ENCODE measurements around the gene SLC4A1AP. TPM values are rescaled to one million over a fixed set of nuclear protein-coding genes. Genes with fewer than 3 reads are reported as not detected.

Gene SLC4A1AP
- total RNA-seq, 1 experiment from 2014 or later = 19.8 TPM

DNA sequence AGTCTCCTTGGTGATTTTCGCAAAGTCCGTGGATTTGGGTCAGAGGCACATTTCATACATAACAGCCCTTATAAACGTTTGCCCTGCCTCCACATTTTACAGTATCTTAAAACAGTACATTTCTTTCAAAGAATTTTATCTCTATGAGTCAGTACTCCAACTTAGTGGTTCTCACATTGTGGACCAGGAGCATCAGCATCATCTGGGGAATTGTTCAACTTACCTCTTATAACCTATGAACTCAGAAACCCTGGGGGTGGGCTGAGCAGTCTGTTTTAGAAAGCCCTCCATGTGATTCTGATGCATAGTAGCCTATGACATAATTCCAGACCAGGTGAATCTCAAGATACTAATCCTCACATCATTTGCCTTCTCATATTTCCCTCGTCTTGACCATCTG lies 12.6 kb upstream of the SLC4A1AP start:
- RAD21 ChIA-PET (ENCODE audit: low non-redundant PET in 1 of 2, low total read pairs in 2 of 2, uncharacterized antibody in 2 of 2, unreplicated experiment in 2 of 2) = no interaction called here
- intact Hi-C loops (cut with micrococcal nuclease) = no loop called here
- CTCF ChIA-PET = no interaction called here
- no peak for TF ChIP-seq CEBPB (IDR thresholded peaks at IDR 0.05; ENCODE audit: low read depth)
- no peak for TF ChIP-seq TCF7L2 (IDR thresholded peaks at IDR 0.05; ENCODE audit: borderline replicate concordance, extremely low read depth, insufficient read depth, insufficient read length)
- no peak for TF ChIP-seq CBX3 (IDR thresholded peaks at IDR 0.05; ENCODE audit: low read depth)
- TF ChIP-seq, protein P1, sequence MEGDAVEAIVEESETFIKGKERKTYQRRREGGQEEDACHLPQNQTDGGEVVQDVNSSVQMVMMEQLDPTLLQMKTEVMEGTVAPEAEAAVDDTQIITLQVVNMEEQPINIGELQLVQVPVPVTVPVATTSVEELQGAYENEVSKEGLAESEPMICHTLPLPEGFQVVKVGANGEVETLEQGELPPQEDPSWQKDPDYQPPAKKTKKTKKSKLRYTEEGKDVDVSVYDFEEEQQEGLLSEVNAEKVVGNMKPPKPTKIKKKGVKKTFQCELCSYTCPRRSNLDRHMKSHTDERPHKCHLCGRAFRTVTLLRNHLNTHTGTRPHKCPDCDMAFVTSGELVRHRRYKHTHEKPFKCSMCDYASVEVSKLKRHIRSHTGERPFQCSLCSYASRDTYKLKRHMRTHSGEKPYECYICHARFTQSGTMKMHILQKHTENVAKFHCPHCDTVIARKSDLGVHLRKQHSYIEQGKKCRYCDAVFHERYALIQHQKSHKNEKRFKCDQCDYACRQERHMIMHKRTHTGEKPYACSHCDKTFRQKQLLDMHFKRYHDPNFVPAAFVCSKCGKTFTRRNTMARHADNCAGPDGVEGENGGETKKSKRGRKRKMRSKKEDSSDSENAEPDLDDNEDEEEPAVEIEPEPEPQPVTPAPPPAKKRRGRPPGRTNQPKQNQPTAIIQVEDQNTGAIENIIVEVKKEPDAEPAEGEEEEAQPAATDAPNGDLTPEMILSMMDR (IDR thresholded peaks at IDR 0.05 in 2 of 3, conservative IDR thresholded peaks at IDR 0.05 in 1 of 3; ENCODE audit: borderline replicate concordance in 1 of 3, insufficient read depth in 1 of 3, low read depth in 2 of 3, low read length in 2 of 3) = no peak
- no peak for TF ChIP-seq SIN3A (IDR thresholded peaks at IDR 0.05; ENCODE audit: low read depth)
- no peak for TF ChIP-seq YY1 (IDR thresholded peaks at IDR 0.05; ENCODE audit: extremely low read depth, insufficient replicate concordance, low read depth, low read length)
- no peak for TF ChIP-seq ZNF274 (IDR thresholded peaks at IDR 0.05; ENCODE audit: low read depth, low read length)
- no peak overlapping the region for H3K4me3 ChIP-seq (replicated peaks in 1 of 2; ENCODE audit: low read depth in 1 of 2, low read length in 2 of 2)
- no peak overlapping the region for H3K4me2 ChIP-seq (ENCODE audit: low read length)
- POLR2A ChIA-PET = no interaction called here
- H3K27me3 ChIP-seq (ENCODE audit: insufficient read depth, low read length) = no peaks in the 10 kb centered on the region
- H3K4me1 ChIP-seq (ENCODE audit: control insufficient read depth in 1 of 2, insufficient read depth in 2 of 2, low read length in 2 of 2) = peaks cover 0 to 8% of the 10 kb centered on the region in 2 experiments; a peak in 1 of 4 replicates
- H3K36me3 ChIP-seq (ENCODE audit: control insufficient read depth in 1 of 2, insufficient read depth in 2 of 2, low read length in 2 of 2) = peaks cover 28 to 32% of the 10 kb centered on the region in 2 experiments; a peak in 3 of 4 replicates
- no peaks in the 10 kb centered on the region for H3K9me2 ChIP-seq (ENCODE audit: insufficient read depth)
- H2AFZ ChIP-seq (ENCODE audit: low read depth, low read length, poor library complexity, severe bottlenecking) = no peak overlapping the region
- no peaks in the 10 kb centered on the region for H4K20me1 ChIP-seq (ENCODE audit: insufficient read depth)
- H3K9ac ChIP-seq (ENCODE audit: low read length) = no peak overlapping the region
- H3K27ac ChIP-seq (ENCODE audit: low read depth, low read length) = no peak overlapping the region
- no peaks in the 10 kb centered on the region for H3K79me2 ChIP-seq (ENCODE audit: insufficient read depth, low read length)
- BruUV-seq (replicated peaks) = no TSS peak
- no peak for ATAC-seq
- H3K9me3 ChIP-seq (ENCODE audit: control insufficient read depth in 1 of 2, insufficient read depth in 1 of 2, low read depth in 1 of 2, low read length in 2 of 2) = no peaks in the 10 kb centered on the region
- no peak for DNase-seq (ENCODE audit: low read depth, low spot score)

DNA sequence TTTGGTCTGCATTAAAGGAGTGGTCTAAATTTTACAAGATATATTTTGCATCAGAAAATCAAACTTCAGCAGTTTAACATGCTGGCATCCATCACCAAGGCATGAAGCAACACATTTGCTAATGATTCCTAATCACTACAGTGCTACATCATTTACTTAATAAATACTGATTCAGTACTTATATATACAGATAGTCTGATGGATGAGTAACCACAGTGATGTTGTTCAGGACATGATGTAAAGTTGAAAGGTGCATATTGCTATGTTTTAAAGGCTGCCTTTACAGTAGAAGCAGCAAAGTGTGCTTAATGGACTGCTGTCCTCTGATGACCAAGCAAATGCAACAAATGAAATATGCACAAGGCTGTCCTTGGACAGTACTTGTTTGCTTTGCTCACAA lies 11.3 kb upstream of the SLC4A1AP start:
- RAD21 ChIA-PET (ENCODE audit: low non-redundant PET in 1 of 2, low total read pairs in 2 of 2, uncharacterized antibody in 2 of 2, unreplicated experiment in 2 of 2) = no interaction called here
- Histone ChIP-seq H4K20me1 (ENCODE audit: insufficient read depth) (no peaks in the 10 kb centered on the region), H3K27ac (ENCODE audit: low read depth, low read length) (no peak overlapping the region), H3K9ac (ENCODE audit: low read length) (no peak overlapping the region), H2AFZ (ENCODE audit: low read depth, low read length, poor library complexity, severe bottlenecking) (no peak overlapping the region), H3K4me2 (ENCODE audit: low read length) (no peak overlapping the region), H3K27me3 (ENCODE audit: insufficient read depth, low read length) (no peaks in the 10 kb centered on the region), H3K36me3 (ENCODE audit: control insufficient read depth in 1 of 2, insufficient read depth in 2 of 2, low read length in 2 of 2) (peaks cover 32 to 35% of the 10 kb centered on the region in 2 experiments; a peak in 3 of 4 replicates), H3K4me3 (replicated peaks in 1 of 2; ENCODE audit: low read depth in 1 of 2, low read length in 2 of 2) (no peak overlapping the region), H3K9me2 (ENCODE audit: insufficient read depth) (no peaks in the 10 kb centered on the region), H3K79me2 (ENCODE audit: insufficient read depth, low read length) (no peaks in the 10 kb centered on the region), H3K9me3 (ENCODE audit: control insufficient read depth in 1 of 2, insufficient read depth in 1 of 2, low read depth in 1 of 2, low read length in 2 of 2) (no peaks in the 10 kb centered on the region), H3K4me1 (ENCODE audit: control insufficient read depth in 1 of 2, insufficient read depth in 2 of 2, low read length in 2 of 2) (peaks cover 0 to 8% of the 10 kb centered on the region in 2 experiments; a peak in 1 of 4 replicates)
- BruUV-seq (replicated peaks) = no TSS peak
- ATAC-seq (no peak), DNase-seq (ENCODE audit: low read depth, low spot score) (no peak)
- intact Hi-C loops (cut with micrococcal nuclease) = no loop called here
- CTCF ChIA-PET = no interaction called here
- TF ChIP-seq EZH2phosphoT487 (IDR thresholded peaks at IDR 0.05; ENCODE audit: borderline replicate concordance) (no peak), SRF (IDR thresholded peaks at IDR 0.05; ENCODE audit: low read depth) (no peak), ZFX (IDR thresholded peaks at IDR 0.05) (no peak), CEBPB (IDR thresholded peaks at IDR 0.05; ENCODE audit: low read depth) (no peak), SIN3A (IDR thresholded peaks at IDR 0.05; ENCODE audit: low read depth) (no peak), JUND (IDR thresholded peaks at IDR 0.05) (no peak)
- TF ChIP-seq, protein P2, sequence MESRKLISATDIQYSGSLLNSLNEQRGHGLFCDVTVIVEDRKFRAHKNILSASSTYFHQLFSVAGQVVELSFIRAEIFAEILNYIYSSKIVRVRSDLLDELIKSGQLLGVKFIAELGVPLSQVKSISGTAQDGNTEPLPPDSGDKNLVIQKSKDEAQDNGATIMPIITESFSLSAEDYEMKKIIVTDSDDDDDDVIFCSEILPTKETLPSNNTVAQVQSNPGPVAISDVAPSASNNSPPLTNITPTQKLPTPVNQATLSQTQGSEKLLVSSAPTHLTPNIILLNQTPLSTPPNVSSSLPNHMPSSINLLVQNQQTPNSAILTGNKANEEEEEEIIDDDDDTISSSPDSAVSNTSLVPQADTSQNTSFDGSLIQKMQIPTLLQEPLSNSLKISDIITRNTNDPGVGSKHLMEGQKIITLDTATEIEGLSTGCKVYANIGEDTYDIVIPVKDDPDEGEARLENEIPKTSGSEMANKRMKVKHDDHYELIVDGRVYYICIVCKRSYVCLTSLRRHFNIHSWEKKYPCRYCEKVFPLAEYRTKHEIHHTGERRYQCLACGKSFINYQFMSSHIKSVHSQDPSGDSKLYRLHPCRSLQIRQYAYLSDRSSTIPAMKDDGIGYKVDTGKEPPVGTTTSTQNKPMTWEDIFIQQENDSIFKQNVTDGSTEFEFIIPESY (IDR thresholded peaks at IDR 0.05; ENCODE audit: extremely low read depth, insufficient replicate concordance, low read length) = no peak
- TF ChIP-seq, protein P1 (IDR thresholded peaks at IDR 0.05 in 2 of 3, conservative IDR thresholded peaks at IDR 0.05 in 1 of 3; ENCODE audit: borderline replicate concordance in 1 of 3, insufficient read depth in 1 of 3, low read depth in 2 of 3, low read length in 2 of 3) = no peak
- TF ChIP-seq, protein P3, sequence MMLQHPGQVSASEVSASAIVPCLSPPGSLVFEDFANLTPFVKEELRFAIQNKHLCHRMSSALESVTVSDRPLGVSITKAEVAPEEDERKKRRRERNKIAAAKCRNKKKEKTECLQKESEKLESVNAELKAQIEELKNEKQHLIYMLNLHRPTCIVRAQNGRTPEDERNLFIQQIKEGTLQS (IDR thresholded peaks at IDR 0.05) = no peak
- POLR2A ChIA-PET = no interaction called here

All from HCT116 (cell line).